Adrenal gland (tissue), 12 donors: ENCODE measurements around the gene GALNT10. TPM values are rescaled to one million over a fixed set of nuclear protein-coding genes. Genes with fewer than 3 reads are reported as not detected.

ENCODE experiments used
- DNase-seq, 7 donors: peaks; one replicate each; pipeline ENCODE4 v3.0.0-alpha.2; 2019 to 2020
- H3K27ac ChIP-seq, 5 donors: fragments of 200-600 bp; sonication (generic) in 4 of 5; 1 replicate in 3 of 5; 2 replicates in 2 of 5; pipeline versions ENCODE4 v1.5.1 to v1.8.0; 2016 to 2020; ENCODE audit warnings: mild to moderate bottlenecking in 1 of 5
- H3K27me3 ChIP-seq: fragments of 200-600 bp; 2 replicates; pipeline ENCODE4 v1.8.0; 2021
- H3K36me3 ChIP-seq, 2 donors: fragments of 200-600 bp; replicated peaks in 1 of 2; 1 replicate in 1 of 2; 2 replicates in 1 of 2; pipeline versions ENCODE4 v1.5.1 to v1.8.0; 2018 to 2022
- H3K4me1 ChIP-seq, 2 donors: fragments of 200-600 bp; replicated peaks in 1 of 2; 1 replicate in 1 of 2; 2 replicates in 1 of 2; pipeline versions ENCODE4 v1.5.1 to v1.8.0; 2018 to 2021
- H3K4me3 ChIP-seq, 4 donors: fragments of 200-600 bp; sonication (generic) in 3 of 4; one replicate each; pipeline ENCODE4 v1.5.1; 2016 to 2018
- H3K9me3 ChIP-seq, 3 donors: fragments of 200-600 bp; sonication (generic) in 1 of 3; replicated peaks in 1 of 3; 1 replicate in 2 of 3; 2 replicates in 1 of 3; pipeline versions ENCODE4 v1.5.1 to v1.8.0; 2016 to 2021
- POLR2A ChIP-seq, 2 donors: fragments of 450-650 bp; IDR thresholded peaks; one replicate each; pipeline ENCODE4 v1.6.1; 2017; ENCODE audit warnings: antibody characterized with exemption in 2 of 2, mild to moderate bottlenecking in 2 of 2, moderate library complexity in 1 of 2
- WGBS, 4 donors: extraction: QIAGEN DNeasy Blood & Tissue Kit in 2 of 4; methylation state at CpG; one replicate each; pipeline versions ENCODE4 v1.1.5 to v1.1.7; 2013 to 2017; 5-methylcytosine and 5-hydroxymethylcytosine counted together
- intact Hi-C, 2 donors: fragments of 100-400 bp; cut with DNase I; formaldehyde crosslinking; loops; one replicate each; pipeline versions ENCODE4 v1.14.1 to v1.15.0; 2022 to 2023
- polyA plus RNA-seq, 3 donors: library from polyadenylated mRNA; stranded (reverse); fragments of 200-250 nt in 2 of 3; fragments of 350-450 nt in 1 of 3; fragmentation: Illumina TruSeq in 1 of 3; extraction: RNeasy Lipid Tissue Mini Kit (QIAGEN cat#74804) in 1 of 3; gene quantifications; one replicate each; pipeline ENCODE4 v1.2.3, GENCODE V29; 2013 to 2014
- total RNA-seq, 9 donors: library from RNA; depleted of rRNA in 4 of 9; stranded (reverse); fragments of >200 nt in 4 of 9; fragments of 120-200 nt in 1 of 9; fragmentation: NEBNext Ultra II Directional in 1 of 9; extraction: Animal tissue kit (Norgen Biotek cat#: 25700) in 1 of 9; gene quantifications; one replicate each; pipeline versions ENCODE4 v1.1.0 to v1.2.4, GENCODE V29; 2013 to 2023
- TF ChIP-seq, protein P1 (sequence below), 6 experiments: fragments of 450-650 bp in 4 of 6; fragments of 200-600 bp in 2 of 6; sonication (generic) in 1 of 6; IDR thresholded peaks; 1 replicate in 5 of 6; 2 replicates in 1 of 6; pipeline versions ENCODE4 v1.5.1 to v1.8.0; 2016 to 2021; ENCODE audit warnings: antibody characterized with exemption in 6 of 6, mild to moderate bottlenecking in 2 of 6, moderate library complexity in 1 of 6
- donor health status: healthy with polysubstance abuse.
- donor health status: Bipolar disorder and iron deficiency.
- donor health status: DM: yes; HTN: yes; CAD: no.
- donor health status: DM: no; HTN: no; CAD: no.
- donor health status: DM: no; HTN: no; CAD: no.
- donor health status: DM: yes; HTN: yes; CAD: no.

Gene GALNT10
- total and polyA plus RNA-seq, 12 donors, result 5.6 to 74.1 (median 43.4) TPM

GRCh38 chr5:154253807-154254206 is 63.3 kb downstream of the GALNT10 start:
- TF ChIP-seq, protein P1, sequence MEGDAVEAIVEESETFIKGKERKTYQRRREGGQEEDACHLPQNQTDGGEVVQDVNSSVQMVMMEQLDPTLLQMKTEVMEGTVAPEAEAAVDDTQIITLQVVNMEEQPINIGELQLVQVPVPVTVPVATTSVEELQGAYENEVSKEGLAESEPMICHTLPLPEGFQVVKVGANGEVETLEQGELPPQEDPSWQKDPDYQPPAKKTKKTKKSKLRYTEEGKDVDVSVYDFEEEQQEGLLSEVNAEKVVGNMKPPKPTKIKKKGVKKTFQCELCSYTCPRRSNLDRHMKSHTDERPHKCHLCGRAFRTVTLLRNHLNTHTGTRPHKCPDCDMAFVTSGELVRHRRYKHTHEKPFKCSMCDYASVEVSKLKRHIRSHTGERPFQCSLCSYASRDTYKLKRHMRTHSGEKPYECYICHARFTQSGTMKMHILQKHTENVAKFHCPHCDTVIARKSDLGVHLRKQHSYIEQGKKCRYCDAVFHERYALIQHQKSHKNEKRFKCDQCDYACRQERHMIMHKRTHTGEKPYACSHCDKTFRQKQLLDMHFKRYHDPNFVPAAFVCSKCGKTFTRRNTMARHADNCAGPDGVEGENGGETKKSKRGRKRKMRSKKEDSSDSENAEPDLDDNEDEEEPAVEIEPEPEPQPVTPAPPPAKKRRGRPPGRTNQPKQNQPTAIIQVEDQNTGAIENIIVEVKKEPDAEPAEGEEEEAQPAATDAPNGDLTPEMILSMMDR (IDR thresholded peaks at IDR 0.05), result no peak
- TF ChIP-seq POLR2A (IDR thresholded peaks at IDR 0.05), result no peak
- Histone ChIP-seq H3K27ac (no peak overlapping the region), H3K4me1 (peaks cover 0 to 5% of the 10 kb centered on the region in 2 donors), H3K36me3 (no peaks in the 10 kb centered on the region), H3K4me3 (no peak overlapping the region), H3K9me3 (no peaks in the 10 kb centered on the region), H3K27me3 (no peaks in the 10 kb centered on the region)
- 96 to 100% (median 97%) methylated on average over 2 of the region's 2 CpGs for WGBS, 4 donors
- no peak for DNase-seq
- intact Hi-C loops, result no loop called here

DNA sequence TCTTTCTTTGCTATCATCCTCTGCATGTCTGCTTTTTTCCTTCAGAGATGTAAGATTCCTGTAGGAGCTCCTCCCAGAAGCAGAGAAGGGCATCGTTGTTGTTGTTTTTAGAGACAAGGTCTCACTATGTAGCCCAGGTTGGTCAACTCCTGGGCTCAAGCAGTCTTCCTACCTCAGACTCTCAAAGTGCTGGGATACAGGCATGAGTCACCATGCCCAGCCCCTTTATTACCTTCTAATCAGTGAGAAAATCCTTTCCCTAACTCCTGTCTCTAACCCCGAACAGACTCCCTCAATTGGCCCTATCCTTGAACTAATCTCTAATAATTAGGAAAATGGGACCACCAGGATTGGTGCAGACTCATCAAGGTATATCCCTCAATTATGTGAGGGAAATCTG is 64.4 kb downstream of the GALNT10 start:
- Histone ChIP-seq H3K4me1 (peaks cover 0 to 1% of the 10 kb centered on the region in 2 donors), H3K4me3 (no peak overlapping the region), H3K27me3 (no peaks in the 10 kb centered on the region), H3K36me3 (no peaks in the 10 kb centered on the region), H3K27ac (no peak overlapping the region), H3K9me3 (no peaks in the 10 kb centered on the region)
- no peak for TF ChIP-seq POLR2A (IDR thresholded peaks at IDR 0.05)
- 84 to 93% (median 85%) methylated on average over 2 of the region's 2 CpGs for WGBS, 4 donors
- no peak for DNase-seq
- intact Hi-C loops, result no loop called here

DNA sequence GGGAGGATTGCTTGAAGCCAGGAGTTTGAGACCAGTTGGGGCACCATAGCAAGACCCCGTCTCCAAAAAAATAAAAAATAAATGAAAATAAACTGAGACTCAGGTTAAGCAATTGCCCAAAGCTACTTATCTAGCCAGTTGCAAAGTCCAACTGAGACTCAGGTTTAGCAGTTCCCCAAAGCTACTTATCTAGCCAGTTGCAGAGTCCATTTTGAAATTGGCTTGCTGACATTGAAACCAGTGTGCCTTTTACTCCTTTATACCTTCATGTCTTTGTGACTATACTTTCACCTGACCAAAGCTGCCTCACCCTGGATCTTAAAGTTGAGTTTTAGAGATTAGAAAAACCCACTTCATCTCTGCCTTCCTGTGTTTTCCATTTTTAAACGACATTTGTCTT is 66.5 kb downstream of the GALNT10 start:
- no peak overlapping the region for H3K27ac ChIP-seq
- 71 to 96% (median 79%) methylated on average over 2 of the region's 2 CpGs for WGBS, 4 donors
- intact Hi-C loops, result no loop called here

DNA sequence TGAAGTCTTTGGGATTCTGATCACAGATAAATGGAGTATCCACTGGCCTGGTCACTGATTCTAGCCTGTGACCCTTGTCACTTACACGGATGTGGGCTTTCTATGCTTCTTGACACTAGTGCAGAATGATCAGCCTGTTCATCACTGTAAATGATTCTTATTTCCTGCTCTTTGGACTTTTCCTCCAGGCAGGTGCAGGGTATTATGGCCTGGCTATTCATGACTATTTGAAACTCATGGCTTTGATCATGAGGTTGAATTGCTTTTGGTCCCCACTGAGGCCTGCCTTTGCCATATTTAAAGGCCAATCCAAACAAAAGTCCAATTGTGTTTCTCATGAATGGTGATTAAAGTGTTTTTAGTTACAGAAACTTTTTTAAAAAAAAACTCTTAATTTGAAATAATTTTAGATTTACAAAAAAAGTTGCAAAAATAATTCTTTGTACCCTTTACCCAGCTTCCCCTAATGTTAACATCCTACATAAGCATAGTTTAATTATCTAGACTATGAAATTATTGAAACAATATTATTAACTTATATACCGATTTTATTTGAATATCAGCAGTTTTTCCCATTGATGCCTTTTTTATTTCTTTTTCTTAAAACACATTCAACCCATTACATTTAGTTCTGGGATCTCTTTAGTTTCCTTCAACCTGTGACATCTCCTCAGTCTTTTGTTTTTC is 68.1 kb downstream of the GALNT10 start:
- Histone ChIP-seq H3K27ac (no peak overlapping the region), H3K36me3 (no peaks in the 10 kb centered on the region), H3K4me3 (no peak overlapping the region), H3K4me1 (no peaks in the 10 kb centered on the region), H3K9me3 (no peaks in the 10 kb centered on the region), H3K27me3 (no peaks in the 10 kb centered on the region)
- intact Hi-C loops, result no loop called here
- no peak for TF ChIP-seq POLR2A (IDR thresholded peaks at IDR 0.05)
- TF ChIP-seq, protein P1 (IDR thresholded peaks at IDR 0.05), result no peak
- 79 to 89% (median 83%) methylated on average over 2 of the region's 2 CpGs for WGBS, 4 donors
- no peak for DNase-seq

More for the DNA sequence above, 66.5 kb downstream of the GALNT10 start:
- DNase-seq, result no peak
- Histone ChIP-seq H3K9me3 (no peaks in the 10 kb centered on the region), H3K4me1 (no peaks in the 10 kb centered on the region), H3K36me3 (no peaks in the 10 kb centered on the region), H3K4me3 (no peak overlapping the region), H3K27me3 (no peaks in the 10 kb centered on the region)
- no peak for TF ChIP-seq POLR2A (IDR thresholded peaks at IDR 0.05)
- TF ChIP-seq, protein P1 (IDR thresholded peaks at IDR 0.05), result no peak
